Stimulated activated CD4-positive, alpha-beta T cell treated with anti-CD3 and anti-CD28 coated beads, Interleukin-4, amount 100 ng/mL, for 24 hours (primary cell): ENCODE data around the gene SPECC1.
"Not testable (repeated sequence)": the region's sequence is repeated elsewhere in the genome, so short reads cannot be mapped to it uniquely, and the experiment has no call there.

Experiments
- DNase-seq: peaks from one replicate; pipeline ENCODE4 v3.0.0-alpha.2; 2020

The SPECC1 gene

DNA sequence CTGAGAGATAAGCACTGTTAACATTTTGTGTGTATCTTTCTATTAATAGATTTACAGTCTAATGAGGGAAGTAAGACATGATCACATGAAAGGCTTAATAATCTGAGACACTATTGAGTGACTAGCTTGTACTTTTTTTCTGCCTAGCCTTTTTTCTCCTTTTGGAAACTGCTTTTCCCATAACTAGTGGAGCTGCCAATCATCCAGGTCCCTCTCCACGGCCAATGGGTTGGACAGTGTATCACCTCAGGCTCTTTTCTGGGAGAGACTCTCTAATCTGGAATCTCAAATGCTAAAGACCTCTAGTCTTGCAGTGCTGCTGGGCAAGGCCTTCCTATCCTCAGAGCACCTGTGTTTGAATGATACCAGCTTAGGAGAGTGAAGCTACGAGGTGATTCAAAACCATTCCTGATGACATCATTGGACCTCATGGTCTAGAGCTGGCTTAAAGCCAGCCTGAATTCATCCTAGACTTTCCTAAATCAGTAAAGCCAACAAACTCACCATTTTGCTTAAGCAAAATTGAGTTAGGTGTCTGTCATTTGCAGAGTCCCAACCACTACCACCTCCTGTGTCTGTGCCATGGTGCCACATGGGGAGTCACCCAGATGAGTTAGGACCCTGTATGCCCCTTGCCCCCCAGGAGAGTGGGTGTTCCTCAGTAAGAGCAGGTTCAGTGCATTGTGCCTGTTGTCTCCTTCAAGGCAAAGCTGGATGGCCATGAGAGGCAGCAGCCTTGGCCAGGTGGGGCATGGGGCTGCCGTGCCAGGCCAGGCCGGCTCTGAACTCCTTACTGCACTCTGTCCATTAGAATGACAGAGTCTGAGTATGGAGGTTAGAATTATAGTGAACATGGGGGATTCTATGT lies 62.9 kb downstream of the SPECC1 start:
- DNase-seq, result no peak

DNA sequence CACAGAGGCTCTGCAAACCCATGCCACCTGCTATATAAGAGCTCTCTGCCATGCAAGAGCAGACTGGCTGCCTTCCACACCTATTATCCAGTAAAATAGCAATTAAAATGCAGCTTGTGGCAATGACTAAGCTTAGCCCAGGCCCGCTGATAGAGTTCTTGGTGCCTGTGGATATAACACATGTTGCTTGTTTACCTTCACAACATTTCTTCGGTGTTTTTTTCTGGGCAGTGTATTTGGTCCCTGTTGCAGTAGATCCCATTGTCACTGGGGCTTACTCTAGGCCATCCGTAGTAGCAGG lies 63.5 kb downstream of the SPECC1 start:
- DNase-seq, result no peak

DNA sequence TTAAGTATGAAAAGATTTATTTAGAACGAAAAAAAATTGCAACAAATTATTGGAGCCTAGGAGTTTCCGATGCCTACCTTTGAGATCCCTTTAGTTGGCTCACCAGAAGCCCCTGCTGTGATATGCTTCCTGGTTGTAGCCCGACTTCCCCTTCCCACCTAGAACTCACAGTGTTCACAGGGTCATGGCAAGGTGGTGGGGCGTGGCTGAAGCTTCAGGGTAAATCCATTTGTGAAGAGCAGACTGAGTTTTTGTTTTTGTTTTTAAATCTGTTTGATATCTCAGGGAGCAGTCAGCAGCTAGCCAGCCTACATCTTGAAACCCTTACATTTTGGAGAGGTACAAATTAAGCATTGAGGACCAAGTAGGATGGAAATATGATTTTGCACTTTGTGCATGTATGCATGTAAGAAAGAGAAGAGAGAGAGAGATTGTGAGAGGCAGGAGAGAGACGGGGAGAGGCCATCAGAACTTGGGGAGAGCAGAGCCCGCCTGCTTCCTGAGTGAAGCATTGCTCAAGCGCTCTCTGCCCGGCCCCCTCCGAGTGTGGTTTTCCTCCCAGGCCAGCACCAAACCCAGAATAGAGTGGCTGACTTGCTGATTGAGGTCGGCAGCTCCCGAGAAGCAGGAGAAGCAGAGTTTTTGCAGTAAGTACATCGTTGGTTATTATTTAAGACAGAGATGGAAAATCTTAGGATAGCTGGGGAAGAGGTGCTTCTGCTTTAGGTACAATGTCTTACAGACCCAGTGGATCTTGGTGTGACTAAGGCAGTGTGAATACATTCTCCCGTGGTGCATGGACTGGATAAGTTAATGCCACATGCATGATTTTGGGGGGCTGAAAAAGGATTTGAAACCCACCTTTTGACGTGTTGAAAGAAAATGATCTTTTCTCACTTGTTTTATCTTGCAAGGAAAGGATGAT lies 64.2 kb downstream of the SPECC1 start:
- DNase-seq, result peak; percentile 22

DNA sequence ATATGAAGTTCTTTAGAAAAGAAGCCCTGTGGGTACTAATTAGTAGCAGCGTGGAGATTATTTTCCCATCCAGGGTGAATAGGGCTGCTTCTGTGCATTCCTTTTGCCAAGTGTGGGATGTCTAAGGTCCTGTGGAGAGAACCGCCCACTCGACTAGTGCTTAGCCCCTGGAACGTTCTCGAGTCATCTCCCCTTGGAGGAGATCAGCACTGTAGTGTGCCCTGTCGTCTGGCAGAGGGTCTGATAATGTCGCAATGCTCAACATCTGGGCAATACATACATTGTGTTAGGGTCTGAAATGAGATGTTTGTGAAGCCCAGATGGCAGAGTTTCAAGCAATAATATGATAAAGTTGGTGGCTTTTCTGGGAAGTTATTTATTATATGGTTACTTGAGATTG lies 64.8 kb downstream of the SPECC1 start:
- DNase-seq, result no peak

DNA sequence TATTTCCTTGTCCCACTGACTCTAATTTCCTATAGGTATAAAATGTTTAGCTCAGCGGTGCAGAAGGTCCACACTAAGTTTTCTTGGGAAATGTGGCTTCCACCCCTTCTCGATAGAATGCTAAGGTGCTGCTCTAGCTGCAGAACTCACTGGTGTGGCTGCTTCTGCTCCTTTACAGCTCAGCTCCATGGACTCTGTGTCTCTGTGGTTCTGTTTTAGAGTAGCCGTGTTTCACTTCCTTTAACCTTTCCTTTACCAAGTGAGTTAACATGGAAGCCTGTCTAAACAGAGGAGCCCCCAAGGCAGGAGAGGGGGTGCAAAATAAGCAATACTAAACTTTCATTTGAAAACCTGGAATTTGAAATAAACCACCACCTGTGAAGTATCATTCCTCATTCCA lies 65.3 kb downstream of the SPECC1 start:
- DNase-seq, result no peak

DNA sequence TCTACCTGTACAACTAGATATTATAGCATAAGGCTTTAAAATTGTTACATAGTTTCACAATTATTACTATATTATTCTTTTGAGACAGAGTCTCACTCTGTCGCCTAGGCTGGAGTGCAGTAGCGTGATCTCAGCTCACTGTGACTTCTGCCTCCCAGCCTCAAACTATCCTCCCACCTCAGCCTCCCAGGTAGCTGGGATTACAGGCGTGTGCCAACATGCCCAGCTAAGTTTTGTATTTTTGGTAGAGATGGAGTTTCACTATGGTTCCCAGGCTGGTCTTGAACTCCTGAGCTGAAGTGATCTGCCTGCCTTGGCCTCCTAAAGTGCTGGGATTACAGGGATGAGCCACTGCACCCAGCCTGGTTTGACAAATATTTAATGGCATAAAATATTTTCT lies 67.0 kb downstream of the SPECC1 start:
- DNase-seq, result not testable (repeated sequence)

DNA sequence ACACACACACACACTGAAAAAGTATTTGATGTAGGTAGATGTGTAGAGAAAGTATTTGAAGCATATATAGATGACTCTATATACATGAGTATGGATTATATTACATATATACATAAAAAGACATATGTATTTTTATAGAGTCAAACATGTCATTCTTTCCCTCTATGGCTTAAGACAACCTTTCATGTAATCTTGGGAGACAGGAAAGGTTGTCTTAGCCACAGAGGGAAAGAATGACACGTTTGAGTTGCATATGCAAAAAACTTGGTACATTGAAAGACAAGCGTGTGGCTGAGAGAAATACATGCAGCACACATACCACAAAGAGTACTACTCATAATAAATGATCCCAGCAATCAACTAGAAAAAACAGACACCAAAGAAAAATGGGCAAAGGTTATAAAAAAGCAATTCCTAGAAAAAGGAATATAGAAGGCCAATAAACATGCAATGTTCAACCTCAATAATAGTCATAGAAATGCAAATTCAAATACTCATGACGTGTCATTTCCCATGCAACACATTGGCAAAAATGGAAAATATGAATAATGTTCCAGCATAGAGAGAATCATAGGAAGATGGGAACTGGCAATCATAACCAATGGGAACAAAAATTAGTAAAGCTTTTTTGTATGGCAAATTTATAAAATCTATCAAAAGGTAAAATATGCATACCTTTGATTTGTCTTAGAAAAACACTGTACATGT lies 69.0 kb downstream of the SPECC1 start:
- DNase-seq, result no peak

DNA sequence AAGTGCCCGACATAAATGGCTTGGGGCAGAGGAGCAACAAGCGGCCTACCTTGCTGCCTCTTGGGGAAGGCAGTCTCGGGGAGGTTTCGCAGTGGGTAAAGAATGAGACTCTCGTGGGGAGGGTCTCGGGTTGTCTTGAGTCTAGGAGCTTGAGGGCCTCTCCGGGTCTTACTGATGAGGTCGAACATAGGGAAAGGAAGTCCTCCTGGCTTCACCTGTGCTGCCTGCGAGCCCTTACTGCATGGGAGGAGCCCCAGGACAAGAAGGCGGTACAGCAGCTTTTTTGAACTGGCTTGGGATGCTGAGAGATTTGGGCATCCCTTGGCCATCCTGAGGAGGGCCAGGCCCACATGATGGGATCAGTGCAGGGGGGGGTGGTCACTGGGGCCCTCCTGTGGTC lies 71.4 kb downstream of the SPECC1 start:
- no peak for DNase-seq

DNA sequence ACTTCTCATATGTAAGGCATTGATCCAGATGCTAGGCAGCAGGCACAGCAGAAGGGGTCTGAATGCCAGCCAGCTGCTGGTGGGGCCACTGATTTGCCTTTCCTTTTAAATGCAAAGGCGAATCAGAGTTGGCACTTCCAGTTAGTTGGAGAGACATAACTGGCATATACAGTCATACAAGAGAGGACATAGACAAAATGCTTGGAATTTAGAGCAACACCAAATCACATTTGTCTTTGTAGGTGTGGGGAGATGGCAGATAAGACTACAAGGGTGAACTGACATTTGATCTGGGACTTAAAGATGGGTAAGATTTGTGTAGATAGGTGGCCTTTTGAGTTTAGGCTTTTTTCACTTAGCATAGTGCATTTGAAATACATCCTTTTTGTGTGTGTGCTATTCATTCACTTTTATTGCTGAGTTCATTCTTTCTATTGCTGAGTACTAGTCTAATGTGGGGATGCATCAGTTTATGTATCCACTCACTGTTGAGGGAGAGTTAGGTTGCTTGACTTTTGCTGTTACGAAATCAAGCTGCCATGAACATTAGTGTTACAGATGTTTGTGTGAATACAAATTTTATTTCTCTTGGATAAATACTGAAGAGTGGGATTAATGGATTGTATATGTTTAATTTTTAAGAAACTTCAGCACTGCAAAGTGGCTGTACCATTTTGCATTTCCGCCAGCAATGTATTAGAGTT lies 74.1 kb downstream of the SPECC1 start:
- no peak for DNase-seq

DNA sequence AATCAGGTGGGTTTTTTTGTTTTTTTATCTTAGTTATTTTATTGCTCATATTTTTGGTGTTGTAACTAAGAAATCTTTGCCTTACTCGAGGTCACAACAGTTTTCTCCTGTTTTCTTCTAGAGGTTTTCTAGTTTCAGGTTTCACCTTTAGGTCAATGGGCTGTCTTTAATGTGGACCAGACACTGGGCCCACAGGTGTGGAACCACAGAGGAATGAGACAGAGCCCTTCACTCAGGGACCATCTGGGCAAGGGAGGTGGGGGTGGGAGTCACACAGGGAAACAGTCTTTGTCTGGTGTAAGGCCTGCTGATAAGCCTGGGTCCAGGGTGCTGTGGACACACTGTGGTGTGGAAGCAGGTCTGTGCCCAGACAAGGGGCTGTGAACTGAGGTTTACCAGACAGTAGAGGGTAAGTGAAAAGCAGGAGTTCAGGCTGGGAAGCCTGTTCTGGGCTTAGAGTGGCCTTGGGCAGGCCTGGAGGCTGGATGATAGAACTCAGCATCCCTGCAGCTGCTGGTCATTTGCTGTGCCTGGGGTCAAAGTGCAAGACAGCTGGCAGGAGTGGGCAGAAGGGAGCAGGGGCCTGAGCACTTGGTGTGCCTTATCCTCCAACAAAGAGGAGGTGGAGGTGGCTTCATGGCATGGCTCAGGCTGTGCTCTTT lies 75.6 kb downstream of the SPECC1 start:
- DNase-seq, result no peak

DNA sequence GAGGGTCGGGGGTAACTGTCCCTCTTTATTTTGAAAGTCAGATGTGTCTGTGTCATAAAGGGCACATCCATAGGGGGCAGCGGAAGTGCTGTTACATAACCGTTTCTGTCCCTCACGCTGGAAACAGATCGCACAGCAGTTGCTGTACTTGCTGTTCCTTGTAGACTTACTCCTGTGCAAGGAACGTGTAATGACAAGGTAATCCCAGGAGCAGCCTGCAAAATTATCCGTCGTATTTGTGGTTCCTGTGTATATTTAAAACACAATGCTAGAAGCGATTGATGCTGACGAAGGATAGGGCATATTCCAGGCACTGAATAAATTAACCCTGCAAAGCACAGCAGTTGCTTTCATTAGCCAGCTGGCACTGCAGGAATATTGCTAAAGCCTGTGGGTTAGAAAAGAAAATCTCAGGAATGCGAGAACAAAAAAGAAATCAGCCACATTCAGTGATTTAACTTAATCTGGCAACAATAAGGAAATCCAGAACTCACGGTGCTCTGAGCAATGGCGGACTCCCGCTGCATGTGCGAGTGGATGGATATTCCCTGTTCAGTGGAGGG lies 76.2 kb downstream of the SPECC1 start:
- DNase-seq, result no peak

DNA sequence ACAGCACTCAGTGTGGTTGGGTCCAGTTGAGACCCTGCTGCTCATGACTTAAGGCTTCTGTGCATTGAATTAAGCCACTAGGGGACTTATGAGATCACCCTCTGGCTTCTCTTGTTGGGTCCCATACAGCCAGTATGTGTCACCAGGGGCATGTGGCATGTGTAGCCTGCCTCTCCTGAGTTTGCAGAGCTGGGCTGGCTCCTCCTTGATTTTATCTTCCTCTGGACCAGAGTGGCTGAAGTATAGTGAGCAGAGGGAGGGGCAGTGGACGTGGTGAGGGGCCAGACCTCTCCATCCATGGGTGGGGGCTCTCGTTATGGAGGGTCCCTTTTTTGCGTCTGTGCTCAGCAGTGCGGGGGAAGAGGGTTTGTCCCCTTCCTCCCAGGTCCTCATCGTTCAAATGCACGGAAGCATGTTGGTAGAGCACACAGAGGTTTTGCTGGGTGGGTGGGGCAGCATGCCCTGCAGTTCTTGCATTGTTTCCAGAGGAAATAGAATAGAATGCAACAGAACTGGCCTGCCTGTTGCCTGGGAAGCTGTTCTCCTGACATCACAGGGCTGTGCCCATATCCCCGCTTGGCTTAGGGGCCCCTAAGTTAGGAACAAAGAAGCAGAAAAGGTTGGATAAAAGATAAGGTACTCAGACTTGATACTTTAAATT lies 77.4 kb downstream of the SPECC1 start:
- no peak for DNase-seq

DNA sequence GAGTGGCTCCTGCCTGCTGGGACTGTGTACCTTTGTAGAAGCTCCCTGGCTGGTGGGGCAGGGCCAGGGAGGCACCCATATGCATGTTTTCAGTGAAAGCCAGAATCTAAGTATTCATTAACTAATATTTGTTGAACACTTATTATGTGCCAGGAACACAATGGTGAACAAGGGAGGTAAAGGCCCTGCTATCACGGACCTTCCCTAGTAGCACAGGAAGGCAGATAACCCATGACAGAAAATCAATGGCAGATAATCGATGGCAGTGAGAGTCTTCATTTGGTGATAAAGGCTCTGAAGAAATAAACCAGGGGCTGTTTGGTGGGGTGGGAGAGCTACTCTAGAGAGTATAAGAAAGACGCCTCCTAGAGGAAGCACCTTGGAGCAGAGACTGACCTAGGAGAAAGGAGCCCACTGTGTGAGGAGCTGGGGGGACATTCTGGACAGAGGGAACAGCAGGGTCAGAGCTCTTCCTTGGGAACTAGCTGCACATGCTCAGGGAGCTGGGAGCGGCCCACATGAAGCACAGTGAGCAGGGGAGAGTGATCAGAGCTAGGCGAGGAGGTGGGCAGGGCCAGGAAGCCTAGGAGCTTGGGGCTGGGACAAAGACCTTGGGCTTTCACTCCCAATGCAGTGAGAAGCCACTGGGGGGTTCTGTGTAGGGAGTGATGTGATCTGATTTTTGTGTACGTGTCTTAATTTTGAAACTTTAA lies 78.5 kb downstream of the SPECC1 start:
- DNase-seq, result no peak

DNA sequence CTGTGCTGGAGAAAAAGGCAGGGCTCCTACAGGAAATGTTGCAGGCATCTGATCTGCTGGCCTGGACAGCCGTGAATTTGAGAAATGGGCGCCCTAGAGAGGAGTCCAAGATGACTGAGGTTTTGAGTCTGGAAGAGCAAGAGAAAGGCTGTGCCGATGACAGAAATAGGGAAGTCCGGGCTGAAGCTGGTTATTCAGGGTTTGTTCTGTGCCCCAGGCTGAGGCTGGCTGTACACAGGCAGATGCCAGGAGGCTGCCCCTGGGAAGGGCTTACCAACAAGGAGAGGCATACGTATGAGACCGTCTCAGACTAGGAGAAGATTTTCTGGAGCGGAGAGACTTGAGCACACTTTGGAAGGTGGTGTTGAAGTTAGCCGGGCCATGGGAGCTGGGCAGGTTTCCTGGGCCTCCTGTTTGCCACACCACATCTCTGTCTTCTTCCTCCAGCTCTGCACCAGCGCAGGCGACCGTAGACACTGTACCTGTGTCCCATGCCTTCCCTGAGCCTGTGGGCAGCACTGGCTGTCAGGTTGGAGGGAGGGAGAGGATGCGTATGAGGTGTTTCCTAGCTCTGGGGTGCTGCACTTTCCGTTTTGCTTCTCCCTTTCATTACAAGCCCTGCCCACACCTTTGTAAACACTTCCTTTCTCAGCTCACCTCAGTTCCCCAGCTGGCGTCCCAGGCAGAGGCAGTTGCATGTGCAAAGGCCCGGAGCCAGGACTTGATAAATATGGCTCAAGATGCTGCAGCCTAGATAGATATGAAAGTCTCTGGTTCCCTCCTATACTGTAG lies 80.8 kb downstream of the SPECC1 start:
- no peak for DNase-seq

DNA sequence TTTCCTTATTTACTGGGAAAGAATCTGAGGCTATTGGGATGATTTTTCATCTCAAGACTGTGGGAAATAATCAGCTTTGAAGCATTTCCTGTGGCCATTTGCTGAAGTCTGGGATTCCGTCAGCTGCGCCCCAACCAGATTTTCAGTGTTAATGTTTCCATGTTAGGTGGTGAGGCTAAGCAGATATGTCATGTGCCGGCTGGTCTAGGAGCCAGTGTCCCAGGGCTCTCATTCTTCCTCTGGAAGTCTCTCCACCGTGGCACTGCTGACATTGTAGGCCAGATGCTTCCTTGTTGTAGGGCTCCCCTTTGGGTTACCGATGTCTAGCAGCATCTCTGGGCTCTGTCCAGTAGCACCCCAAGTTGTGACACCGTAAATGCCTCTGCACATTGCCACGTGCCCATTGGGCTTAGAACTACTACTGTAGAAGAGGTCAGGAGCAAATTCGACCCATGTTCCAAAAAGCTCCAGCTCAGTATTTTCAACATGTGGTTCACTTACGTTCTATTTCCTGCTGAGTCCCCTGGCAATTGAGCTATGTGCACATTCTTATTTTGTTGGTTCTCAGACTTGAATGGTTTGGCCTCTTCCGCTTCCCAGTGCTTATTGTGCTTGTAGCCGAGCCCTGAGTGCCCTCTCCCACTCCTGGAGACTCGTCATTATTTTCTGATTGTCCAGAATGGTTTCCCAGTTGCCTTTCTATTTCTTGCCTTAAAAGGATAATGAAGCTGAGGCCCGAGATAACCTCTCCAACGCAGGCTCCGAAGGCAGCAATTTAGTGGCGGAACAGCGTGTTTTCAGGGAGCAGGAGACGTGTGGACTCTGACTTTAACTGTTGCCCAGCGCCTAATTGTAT lies 82.2 kb downstream of the SPECC1 start:
- no peak for DNase-seq

DNA sequence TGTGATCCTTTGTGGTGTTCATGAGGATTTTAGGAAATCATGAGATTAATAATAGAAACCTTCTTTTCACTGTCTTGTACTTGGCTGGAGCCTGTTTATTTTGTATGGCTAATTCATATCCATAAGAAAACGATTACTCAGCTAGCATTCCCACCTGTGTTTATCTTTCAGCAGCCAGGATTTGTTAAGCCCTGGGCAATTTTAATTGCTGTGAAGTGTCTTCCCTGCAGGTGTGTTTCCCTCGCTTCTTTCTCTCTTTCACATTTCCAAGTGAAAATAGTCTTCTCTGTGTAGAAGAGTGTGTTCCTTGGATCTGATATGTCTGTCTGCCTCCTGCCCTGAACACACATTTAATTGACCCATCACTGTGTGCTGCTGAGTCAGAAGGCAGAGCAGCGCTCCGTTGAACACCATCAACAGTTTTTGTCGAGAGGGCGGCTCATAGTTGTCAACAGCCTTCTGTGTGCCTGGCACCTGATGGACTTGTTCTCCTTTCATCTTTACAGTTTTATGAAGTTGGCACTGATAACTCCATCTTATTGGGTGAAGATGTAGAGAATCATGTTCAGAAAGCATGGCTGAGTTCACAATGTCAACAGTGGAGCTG lies 83.2 kb downstream of the SPECC1 start:
- no peak for DNase-seq

DNA sequence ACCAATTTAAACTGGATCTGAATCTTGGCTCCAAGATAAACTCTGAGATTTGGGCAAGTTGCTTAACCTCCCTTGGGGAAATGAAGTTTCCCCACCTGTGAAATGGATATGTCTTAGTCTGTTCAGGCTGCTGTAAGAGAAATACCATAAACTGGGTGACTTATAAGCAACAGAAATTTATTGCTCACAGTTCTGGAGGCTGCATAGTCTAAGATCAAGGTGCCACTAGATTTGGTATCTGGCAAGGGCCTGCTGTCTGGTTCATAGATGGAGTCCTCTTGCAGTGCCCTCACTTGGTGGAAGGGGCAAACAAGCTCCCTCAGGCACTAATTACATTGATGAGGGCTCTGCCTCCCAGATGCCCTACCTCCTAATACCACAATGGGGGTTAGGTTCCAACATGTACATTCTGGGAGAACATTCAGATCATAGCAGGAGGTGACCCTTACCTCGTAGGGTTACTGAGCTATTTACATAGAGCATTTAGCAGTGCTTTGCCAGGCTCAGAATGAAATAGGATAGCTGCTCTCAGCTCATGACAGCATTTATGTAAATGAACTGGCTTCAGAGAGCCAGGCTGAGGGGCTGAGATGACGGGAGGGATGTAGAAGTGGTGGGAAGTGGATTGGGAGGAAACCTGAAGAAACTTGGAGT lies 83.9 kb downstream of the SPECC1 start:
- DNase-seq, result no peak

DNA sequence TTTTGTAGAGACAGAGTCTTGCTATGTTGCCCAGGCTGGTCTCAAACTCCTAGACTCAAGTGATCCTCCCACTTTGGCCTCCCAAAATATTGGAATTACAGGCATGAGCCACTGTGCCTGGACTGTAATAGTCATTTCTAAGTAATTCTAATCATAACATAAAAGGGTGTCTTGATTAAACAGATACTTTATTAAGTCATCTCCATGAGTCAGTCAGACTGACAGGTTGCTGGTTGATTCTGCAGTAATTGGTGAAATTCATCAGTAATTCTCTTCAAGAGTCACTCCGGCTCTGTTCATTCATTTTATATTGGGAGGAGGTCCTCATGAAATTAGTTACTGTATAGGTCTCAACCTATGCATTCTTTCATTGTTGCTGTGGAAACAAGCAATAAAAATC lies 85.6 kb downstream of the SPECC1 start:
- DNase-seq, result no peak
